Stimulated activated CD4-positive, alpha-beta T cell treated with anti-CD3 and anti-CD28 coated beads, TNF-alpha, amount 100 ng/mL, for 24 hours (primary cell): ENCODE measurements around the gene SLIT2.

ENCODE experiments used
- DNase-seq, 3 experiments: peaks; one replicate each; pipeline ENCODE4 v3.0.0-alpha.2; 2020; ENCODE audit warnings: low read depth in 3 of 3

Gene SLIT2

DNA sequence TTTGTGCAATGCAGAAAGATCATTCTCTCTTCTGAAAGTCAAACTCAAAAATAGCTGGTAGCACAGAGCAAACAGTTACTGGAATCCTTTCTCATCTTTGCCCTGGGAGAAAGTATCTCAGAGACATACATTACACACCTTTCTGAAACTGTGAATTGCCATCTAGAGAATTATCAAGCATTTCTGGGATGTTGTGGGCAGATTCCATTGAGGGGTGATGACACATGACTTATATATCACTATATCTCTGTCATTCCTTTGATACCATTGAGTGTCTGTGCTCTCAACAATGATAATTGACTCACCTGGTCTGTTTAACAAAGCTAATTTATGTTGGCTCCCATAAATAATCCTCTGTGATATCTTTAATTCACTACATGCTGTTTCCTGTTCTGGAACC lies 13.0 kb downstream of the SLIT2 start:
- DNase-seq, result no peak

DNA sequence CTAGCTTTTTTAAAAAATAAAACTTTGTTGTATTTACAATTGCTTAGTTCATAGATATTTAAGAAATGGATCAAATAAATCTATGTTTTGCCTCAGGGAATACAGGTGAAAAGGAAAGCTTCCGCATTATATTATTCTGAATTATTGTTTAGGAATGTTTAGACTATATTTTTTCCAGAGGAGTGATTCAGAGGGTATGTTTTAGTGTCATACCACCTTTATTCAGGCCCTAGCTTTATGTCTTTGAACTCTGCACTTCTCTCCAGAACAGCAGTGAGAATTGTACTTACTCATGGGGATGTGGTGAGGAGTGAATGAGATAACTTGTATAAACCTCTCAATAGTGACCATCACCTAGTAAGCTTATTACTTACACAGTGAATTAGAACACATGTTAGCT lies 14.0 kb downstream of the SLIT2 start:
- DNase-seq, result no peak

GRCh38 chr4:20266215-20267082 lies 14.7 kb downstream of the SLIT2 start:
- no peak for DNase-seq

DNA sequence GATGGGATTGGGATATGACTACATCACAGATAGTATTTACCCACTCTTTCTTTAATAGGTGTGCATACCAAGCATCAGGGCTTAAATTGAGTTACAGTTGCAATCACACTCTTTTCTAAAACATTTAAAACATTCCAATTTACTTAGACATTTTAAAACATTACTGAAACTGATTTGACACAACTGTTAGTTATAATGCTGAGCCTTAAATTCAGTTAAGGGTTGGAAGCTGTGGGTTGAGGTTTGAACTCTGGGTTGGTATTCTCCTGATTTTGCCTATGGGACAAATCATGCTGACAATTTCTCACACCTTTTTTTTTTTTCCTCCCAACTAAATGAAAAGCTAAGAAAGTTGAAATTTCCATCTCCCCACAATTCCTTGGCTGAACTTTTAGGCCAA lies 16.3 kb downstream of the SLIT2 start:
- no peak for DNase-seq

GRCh38 chr4:20269320-20269719 lies 17.6 kb downstream of the SLIT2 start:
- DNase-seq, result no peak

GRCh38 chr4:20271950-20272349 lies 20.2 kb downstream of the SLIT2 start:
- no peak for DNase-seq

- DNase-seq, result no peak
These were observed 20.7 kb downstream of the SLIT2 start for GRCh38 chr4:20272411-20272872.

GRCh38 chr4:20273793-20274192 lies 22.1 kb downstream of the SLIT2 start:
- no peak for DNase-seq

GRCh38 chr4:20276848-20277247 lies 25.1 kb downstream of the SLIT2 start:
- no peak for DNase-seq

DNA sequence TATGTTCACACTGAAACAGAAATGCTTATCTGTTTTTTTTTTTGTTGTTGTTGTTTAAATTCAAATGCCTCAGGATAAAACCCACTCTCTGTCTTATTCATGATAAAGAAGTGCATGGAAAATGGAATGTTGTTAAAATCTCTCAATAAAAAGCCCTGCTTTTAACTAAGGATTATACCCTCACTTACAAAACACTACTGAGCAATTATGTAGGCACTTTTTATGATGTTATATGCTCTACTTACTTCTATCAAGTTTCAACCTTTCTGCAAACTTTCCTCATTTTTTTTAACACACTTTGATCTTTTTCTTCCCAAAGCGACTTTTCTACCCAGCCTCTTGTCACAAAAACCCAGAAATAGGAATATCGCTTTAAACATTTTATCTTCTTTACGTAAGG lies 26.5 kb downstream of the SLIT2 start:
- DNase-seq, result no peak

DNA sequence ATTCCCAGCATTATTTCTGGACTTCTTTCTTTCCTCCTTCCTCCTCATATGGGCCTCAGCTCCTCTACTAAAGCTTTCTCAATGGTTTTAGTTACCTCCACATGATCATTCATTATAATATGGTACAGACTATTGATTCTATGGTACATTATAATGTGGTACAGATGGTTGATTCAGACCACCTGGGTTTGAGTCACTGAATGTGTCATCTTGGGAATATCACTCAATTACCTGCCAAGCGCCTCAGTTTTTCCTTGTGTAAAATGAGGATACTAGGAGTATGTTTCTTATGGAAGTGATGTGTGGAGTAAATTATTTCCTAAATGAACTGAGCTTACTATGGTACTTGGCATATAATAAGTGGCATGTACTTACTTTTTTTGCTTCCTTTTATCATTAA lies 27.7 kb downstream of the SLIT2 start:
- DNase-seq, result no peak

DNA sequence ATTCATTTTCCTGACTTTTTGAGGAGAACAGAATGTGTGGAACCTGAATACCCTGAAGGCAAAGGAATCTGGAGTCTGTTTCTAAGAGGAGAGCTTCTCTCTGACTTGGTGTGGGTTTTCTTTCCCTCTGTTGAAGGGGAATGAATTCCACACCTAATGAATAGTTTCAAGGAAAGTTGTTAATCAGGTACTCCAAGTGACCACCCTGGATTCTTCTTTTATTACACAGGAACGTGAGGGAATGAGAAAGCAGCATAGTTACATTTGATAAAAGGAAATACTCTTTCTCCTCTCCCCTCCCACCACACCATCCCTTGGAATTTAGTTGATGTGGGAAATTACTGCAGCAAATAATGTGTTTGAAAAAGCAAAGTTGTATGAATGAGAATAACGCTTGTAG lies 29.7 kb downstream of the SLIT2 start:
- DNase-seq, result no peak

DNA sequence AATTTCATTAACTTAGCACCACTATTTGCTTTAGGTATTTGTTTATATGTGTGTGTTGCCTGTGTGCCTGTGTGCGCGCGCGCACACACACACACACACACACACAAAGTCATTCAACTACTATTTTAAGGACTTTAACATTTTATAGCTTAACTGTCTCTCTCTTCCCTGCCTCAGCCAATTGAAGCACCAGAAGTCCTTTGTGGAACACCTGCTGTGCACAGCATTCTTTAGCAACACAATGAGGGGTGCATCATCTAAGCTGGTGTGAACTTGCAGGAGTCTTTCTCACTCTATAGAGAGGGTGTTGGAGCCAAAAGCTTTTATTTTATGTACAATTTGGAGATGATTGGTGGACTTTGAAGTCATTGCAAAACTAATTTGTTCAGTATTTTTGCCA lies 31.3 kb downstream of the SLIT2 start:
- DNase-seq, result no peak

DNA sequence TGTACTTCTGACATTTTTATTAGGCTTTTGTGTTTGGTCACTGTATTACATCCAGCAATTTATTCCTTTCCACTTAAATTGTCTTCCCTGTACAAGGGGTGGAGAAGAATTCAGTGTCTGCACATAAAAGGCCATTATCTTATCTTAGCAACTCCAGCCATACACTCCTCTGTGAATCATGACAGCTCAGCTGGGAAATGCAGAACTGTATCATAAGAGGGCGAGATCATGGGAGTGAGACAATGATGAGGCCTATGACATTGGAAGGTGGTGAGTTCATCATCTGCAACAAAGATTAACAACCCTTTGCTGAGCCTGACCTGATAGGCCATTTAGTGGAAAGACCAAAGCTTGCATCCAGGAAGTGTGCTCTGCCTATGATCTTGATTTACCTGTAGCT lies 33.3 kb downstream of the SLIT2 start:
- DNase-seq, result no peak

DNA sequence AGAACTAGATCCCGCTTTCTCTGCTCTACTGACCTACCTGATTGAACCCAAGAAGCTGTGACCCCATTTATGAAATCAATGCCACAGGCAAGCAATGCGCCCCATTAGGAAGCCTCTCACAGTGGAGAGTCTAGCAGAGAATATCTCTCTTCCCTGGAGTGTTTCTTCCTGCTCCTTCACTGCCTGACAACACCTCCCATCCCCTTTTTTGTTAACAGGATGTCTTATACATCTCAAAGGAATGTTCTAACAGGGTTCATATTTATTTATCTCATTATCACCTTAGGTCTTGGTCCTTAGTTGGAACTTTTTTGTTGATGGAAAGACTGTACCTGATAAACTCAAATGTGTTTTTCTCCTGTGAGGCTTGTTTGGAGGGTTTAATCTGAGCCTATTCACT lies 35.5 kb downstream of the SLIT2 start:
- no peak for DNase-seq

DNA sequence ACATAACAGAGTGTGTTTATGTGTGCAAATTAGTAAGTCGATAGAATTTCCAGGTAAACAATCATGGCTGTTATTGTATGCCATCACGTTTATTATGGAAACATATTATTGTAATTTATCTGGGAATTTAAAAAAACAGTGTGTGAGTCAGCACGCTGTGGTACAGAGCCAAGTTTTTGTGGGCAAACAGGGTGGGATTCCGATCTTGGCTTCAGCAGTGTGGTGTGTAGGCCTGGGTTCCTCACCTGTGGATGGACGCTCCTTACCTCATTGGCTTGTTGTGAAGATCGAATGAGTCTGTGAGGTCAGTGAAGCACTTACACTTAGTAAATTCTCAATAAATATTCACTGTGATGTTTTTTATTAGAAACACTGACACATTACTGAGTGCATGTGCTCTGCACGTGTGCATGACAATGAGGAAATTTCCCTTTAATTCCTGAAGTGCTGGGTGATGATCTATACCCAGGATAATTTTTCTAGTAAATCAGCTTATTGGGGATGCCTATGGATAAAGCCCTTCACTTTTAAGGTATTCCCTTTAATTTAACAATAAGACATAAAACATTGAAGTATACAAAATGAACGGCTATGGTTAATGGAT lies 36.4 kb downstream of the SLIT2 start:
- DNase-seq, result no peak

DNA sequence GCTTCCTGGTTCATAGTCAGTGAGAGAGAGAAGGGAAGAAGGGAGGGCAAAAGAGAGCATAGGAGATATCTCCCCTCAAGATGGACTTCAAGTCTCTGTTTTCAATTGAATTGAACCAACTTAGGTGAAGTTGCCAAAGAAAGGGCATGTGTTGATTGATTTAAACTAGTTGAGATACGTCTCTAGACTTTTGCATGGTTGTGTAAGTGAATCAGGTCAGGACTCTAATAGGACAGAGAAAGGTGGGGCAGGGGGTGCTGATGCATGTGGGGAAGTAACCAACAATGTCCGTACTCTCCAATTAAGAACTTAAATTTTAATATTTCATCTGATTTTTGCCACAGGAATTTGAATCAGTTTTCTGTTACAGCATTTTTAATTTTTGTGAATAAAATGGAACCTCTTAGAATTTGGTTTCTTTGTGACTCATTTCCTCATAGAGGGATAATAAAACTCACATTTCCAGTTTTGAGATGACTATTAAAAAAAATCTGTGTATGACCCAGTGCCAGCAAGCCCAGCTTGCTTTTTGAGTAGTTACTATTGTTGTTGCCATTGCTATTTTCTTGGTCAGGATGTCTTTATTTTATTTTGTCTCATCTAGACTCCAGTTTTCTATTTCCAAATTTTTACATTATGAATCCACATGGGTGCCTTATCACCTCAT lies 37.3 kb downstream of the SLIT2 start:
- DNase-seq, result no peak

- DNase-seq, result no peak
These were observed 38.1 kb downstream of the SLIT2 start for GRCh38 chr4:20289782-20290181.

DNA sequence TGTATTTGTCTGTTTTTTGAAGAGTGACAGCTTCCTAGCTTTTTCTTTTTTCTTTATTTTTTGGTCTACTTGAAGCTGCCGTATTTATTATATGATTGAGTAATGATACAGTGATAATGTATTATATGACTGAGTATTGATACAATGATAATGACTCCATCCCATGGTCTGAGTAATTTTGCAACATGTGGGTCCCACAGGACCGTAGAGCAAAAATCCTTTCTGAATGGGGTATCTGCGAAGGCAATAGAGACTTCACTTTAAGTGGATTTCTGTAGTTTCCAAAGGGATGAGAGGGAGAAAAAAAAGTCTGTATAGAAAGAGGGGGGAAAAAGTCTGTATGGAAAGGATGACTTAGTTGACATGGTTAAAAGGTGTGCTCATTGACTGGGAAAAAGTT lies 41.0 kb downstream of the SLIT2 start:
- DNase-seq, result no peak

DNA sequence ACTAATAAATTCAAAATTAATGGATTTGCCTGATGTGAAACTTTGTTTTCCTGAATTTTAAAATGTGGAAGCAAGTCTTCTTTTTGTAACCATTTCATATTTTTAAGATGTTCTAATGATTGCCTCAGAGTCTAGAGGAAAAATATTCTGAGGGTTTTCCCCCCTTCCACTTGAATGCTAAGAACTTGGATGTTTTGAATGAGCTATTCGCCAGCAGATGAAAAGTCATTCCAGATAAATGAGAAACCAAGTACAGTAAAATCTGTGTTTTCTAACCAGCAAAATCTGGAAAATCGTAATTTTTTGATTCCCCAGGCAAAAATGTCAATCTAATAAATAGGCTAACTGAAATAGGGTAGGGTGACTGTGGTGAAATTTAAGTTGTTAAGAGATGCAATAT lies 45.6 kb downstream of the SLIT2 start:
- no peak for DNase-seq

DNA sequence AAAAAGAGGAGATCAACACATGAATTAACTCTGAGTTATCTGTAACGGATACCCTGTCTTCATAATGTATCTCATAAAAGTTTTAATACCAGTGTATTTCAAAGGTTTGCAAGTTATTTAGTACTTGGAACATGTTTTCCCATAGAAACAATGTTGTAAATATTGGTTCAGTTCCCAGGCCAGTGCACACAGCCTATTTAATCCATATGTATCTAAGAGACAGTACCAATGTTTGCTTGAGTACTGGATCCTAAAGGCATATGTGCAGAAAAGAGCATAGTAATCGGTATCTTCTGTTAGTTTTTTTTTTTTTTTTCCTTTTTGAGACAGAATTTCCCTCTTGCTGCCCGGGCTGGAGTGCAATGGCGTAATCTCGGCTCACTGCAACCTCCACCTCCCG lies 46.1 kb downstream of the SLIT2 start:
- no peak for DNase-seq

GRCh38 chr4:20298455-20298854 lies 46.8 kb downstream of the SLIT2 start:
- DNase-seq, result no peak

- DNase-seq, result no peak
These were observed 47.3 kb downstream of the SLIT2 start for GRCh38 chr4:20298986-20299385.
